Activated effector memory CD4-positive, alpha-beta T cell treated with anti-CD3 and anti-CD28 coated beads, Interleukin-2, amount 50 U/mL, for 16 hours (primary cell): ENCODE data around the gene SPAAR.
"Not testable (repeated sequence)": the region's sequence is repeated elsewhere in the genome, so short reads cannot be mapped to it uniquely, and the experiment has no call there.

Source experiments
- DNase-seq: peaks from one replicate; pipeline ENCODE4 v3.0.0-alpha.2; 2020

Gene SPAAR

GRCh38 chr9:35923927-35924763, 14.9 kb downstream of the SPAAR start:
- DNase-seq = peak; percentile 72

DNA sequence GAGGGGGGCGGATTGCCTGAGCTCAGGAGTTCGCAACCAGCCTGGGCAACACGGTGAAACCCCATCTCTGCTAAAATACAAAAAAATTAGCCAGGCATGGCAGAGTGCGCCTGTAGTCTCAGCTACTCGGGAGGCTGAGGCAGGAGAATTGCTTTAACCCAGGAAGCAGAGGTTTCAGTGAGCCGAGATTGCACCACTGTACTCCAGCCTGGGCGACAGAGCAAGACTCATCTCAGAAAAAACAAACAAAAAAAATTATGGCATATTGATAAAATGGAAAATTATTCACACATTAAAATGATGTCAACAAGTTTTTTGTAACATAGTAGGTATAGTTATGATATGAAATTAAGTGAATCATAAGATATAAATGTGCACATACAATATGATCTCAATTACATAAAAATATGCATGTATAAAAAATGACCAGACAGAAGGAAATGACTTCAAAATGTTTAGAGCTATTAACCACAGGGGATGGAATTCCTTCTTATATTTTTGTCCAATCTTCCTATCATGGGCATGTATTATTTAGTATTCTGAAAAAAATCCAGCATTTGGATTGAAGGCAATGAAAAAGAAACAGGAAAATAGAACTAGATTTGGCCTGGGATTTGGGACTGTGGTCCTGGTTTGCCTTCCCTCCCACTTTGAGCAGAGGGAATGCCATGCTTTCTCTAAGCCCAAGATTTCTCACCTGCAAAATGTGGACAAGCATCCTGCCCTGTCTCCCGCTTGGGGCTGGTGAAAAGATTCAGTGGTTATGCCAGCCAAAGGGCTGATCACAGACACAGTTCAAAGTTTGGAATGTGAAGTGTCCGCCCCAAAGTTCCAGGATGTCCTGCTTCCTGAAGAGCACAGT, 19.5 kb downstream of the SPAAR start:
- no peak for DNase-seq

DNA sequence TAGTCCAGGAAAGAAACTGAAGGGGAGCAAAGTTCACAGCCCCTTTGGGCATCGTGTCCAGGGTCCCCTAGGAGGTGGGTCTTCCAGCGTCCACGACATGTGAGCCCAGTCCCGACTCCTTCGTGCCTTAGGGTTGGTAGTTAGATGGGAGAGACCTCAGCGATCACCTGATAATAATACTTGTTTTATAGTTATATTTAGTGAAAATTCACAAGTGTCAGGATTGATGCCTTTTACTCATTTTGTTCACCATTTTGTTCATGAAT, 20.1 kb downstream of the SPAAR start:
- DNase-seq = no peak

DNA sequence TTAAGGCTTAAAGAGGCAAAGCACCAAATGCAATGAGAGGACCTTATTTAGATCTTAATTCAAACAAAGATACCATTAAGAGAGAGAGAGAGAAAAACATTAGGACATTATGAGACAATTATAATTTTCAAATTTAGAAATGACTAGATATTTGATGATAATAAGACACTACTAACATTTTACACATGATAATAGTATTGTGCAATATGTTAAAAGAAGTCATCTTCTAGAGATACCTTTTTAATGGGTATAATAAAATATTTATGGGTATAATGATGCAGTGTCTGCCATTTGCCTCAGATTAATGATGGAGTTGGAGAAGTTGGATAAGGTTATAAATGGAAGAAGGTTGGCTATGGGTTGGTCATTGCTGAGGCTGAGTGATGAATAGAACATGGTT, 21.2 kb downstream of the SPAAR start:
- no peak for DNase-seq

DNA sequence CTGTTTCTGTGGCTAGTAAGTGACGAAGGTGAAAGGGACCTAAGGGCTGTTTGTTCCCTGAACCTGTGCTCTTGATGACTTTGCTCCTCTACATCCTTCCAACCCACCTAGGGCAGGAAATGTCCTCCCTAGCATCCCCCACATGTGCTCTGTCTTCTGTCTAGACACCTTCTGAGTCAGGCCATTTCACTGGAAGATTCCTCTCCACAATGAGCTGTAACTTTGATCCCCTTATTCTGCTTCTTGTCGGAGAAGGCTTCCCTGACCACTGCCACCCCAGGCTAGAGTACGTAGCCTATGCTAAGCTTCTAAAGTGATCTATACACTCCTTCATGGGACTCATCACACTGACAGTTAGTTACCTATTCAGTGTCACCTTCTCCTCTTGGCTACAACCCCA, 21.7 kb downstream of the SPAAR start:
- no peak for DNase-seq

- no peak for DNase-seq
Observed at GRCh38 chr9:35932735-35933134, 23.4 kb downstream of the SPAAR start.

DNA sequence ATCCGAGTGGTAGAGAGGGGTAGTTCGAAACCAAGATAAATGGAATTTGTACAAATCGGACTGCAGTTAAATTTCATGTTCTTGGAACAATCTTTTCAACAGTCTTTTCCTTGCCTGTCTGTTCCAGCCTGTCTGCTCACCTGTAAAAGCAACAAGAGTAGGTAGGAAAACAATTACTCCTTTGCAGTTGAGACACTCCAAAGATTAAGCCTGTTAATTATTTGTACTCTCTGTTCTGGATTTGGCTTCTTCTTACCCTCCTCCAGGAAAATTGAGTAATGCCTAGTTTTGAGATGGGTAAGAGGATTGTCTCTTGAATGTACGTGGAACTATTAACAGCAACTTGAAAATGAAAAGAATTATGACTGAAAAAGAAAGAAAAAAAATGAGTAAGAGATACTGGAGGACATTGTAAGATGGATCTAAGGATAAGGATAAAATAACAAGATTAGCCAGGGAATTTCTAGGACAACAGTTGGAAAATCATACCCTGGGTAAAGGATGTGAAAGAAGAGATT, 24.3 kb downstream of the SPAAR start:
- no peak for DNase-seq

- DNase-seq = not testable (repeated sequence)
Observed at GRCh38 chr9:35934069-35934468, 24.8 kb downstream of the SPAAR start.

- DNase-seq = no peak
Observed at GRCh38 chr9:35935261-35935660, 26.0 kb downstream of the SPAAR start.

DNA sequence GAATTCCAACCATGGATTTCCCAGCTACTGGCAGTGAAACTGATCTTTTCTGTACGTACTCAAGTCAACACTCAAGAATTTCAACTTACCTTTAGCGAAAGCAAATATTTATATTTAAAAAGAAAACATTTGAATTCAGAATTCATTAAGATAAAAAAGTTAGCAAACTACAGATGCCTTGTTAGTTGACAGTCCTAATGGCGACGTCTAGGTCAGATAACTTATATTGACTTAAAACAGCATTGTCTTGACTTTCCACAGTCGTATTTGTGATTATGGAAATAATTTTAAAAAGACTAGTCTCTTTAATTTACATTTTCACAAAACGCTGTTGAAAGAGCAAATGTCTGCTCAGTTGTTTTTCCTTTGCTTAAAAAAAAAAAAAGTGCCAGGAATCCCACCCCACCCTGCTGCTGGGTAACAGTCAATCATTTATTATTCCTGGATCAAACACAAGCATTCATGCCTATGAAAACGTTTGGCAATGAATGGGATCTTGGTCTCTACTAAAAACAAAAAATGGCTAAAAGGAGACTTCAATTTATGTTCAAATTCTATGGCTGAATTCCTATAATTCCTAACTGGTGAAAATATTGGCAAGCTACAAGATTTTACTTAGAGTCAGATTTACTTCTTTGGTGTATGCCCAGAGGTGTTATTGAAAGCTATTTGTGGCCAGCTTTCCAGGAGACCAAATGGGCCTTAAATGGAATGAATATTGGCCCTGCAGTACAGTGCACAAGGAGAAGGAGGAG, 26.6 kb downstream of the SPAAR start:
- DNase-seq = no peak

DNA sequence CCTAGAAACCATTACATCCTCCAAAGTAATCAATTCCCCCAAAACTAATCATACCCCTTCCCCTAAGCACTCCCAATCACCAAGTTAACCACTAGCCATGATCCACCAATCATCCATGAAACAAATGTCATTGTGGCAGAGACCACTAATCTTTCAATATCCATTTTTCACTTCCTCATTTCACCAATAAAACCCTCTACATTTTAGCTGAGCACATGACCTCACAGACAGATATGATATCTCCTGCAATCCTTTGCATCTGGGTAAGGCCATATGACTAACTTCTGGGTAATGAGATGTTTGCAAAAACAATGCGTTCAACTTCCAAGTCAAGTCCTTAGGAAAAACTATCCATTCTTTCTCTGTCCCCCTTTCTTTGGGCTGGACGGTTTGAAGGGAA, 27.9 kb downstream of the SPAAR start:
- DNase-seq = no peak

DNA sequence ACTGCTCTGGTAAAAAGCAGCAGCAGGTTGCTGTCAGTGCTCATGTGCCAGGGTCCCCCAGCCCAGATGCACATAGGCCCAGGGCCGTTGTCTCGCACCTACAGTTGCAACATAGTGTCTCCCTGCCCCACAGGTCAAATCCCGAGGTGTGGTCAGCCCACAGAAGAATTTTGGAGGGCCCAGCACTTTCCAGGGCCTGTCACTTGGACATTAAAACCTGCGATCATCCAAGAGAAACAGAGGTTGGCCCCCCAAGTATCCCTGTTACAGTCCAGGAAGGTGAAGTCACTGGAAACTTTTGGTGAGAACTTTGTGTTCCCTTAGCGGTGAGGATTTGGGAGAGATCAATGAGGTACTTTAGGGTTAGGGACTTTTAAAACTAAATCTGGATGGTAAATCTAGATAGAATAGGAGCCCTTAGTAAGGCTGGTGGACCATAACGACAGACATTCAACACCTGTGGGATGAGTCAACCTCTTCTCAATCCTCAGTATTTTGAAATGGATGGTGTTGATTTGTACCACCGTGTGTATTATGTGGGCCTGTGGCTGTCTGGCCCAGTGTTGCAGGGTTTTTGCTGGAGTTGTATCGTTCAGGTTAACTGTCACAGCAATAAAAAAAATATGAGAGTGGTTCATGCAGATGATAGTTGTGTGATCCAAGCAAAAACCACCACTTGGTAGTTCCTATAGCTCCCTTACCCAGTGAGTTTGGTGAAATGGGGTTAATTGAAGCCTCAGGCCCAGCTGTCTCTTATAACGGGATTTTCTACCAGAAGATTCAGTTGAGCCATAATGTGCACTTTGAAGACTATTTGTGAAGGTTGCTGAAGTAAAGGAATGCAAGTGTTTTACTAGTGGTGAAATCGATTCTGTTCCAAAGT, 29.4 kb downstream of the SPAAR start:
- DNase-seq = no peak

GRCh38 chr9:35939679-35940250, 30.5 kb downstream of the SPAAR start:
- DNase-seq = no peak

- peak; percentile 70 for DNase-seq
Observed at GRCh38 chr9:35940458-35941407, 31.4 kb downstream of the SPAAR start.

GRCh38 chr9:35942286-35942685, 33.0 kb downstream of the SPAAR start:
- no peak for DNase-seq

GRCh38 chr9:35944173-35944572, 34.9 kb downstream of the SPAAR start:
- DNase-seq = no peak

DNA sequence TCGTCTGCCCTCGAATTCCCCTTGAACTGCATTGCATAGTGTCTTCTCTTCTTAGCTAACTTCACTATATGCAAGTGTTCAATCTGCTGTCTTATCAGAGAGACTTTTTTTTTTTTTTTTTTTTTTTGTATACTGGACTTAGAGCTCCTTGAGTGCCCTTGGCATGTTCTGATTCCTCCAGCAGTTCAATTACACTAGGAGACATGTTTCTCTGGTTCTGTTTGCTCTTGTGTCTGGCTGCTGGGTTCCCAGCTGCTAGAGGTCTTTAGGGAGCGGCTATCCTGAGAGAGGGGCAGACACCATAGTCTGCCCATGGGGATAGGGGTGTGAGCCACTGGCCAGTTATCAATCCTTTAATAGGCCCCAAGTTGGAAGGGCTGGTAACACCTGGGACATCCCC, 35.6 kb downstream of the SPAAR start:
- no peak for DNase-seq

GRCh38 chr9:35945341-35946018, 36.2 kb downstream of the SPAAR start:
- peak; percentile 87 for DNase-seq

- no peak for DNase-seq
Observed at GRCh38 chr9:35948451-35948850, 39.2 kb downstream of the SPAAR start.

- DNase-seq = no peak
Observed at GRCh38 chr9:35948901-35949318, 39.6 kb downstream of the SPAAR start.
